Endodermal cell (in vitro differentiated cells): Measurements from ENCODE around the gene CACUL1. TPM values are rescaled to one million over a fixed set of nuclear protein-coding genes. Genes with fewer than 3 reads are reported as not detected.

Experiments
- DNase-seq: peaks from one replicate; pipeline ENCODE4 v3.0.0-alpha.2; 2017
- H3K27ac ChIP-seq: 2 replicates; pipeline ENCODE4 v1.5.1; 2013; ENCODE audit warnings: mild to moderate bottlenecking, low read depth, low read length, moderate library complexity
- H3K27me3 ChIP-seq: 2 replicates; pipeline ENCODE4 v1.6.1; 2013; ENCODE audit warnings: mild to moderate bottlenecking, low read length, moderate library complexity; ENCODE audit not compliant: insufficient read depth, control insufficient read depth, poor library complexity, severe bottlenecking
- H3K36me3 ChIP-seq: 2 replicates; pipeline ENCODE4 v1.7.0; 2013; ENCODE audit warnings: mild to moderate bottlenecking, low read length, moderate library complexity; ENCODE audit not compliant: control insufficient read depth, insufficient read depth
- H3K4me1 ChIP-seq: one replicate; pipeline ENCODE4 v1.7.0; 2013; ENCODE audit warnings: low read length; ENCODE audit not compliant: control insufficient read depth, insufficient read depth
- H3K4me3 ChIP-seq: 2 replicates; pipeline ENCODE4 v1.5.1; 2013; ENCODE audit warnings: mild to moderate bottlenecking, low read length, moderate library complexity
- H3K9ac ChIP-seq: 2 replicates; pipeline ENCODE4 v1.6.1; 2013; ENCODE audit warnings: mild to moderate bottlenecking, low read length, moderate library complexity; ENCODE audit not compliant: poor library complexity, severe bottlenecking; ENCODE audit errors: extremely low read depth
- H3K9me3 ChIP-seq: 2 replicates; pipeline ENCODE4 v1.6.1; 2013; ENCODE audit warnings: mild to moderate bottlenecking, low read length, moderate library complexity; ENCODE audit not compliant: control insufficient read depth
- H3K27ac Mint-ChIP-seq: 2 replicates; pipeline ENCODE4 v1.8.0; 2020; ENCODE audit warnings: mixed read lengths
- H3K27me3 Mint-ChIP-seq: 2 replicates; pipeline ENCODE4 v1.8.0; 2021; ENCODE audit warnings: mild to moderate bottlenecking, mixed read lengths; ENCODE audit not compliant: insufficient read depth
- H3K36me3 Mint-ChIP-seq: 2 replicates; pipeline ENCODE4 v1.8.0; 2020; ENCODE audit warnings: low read depth, mixed read lengths
- H3K4me1 Mint-ChIP-seq: 2 replicates; pipeline ENCODE4 v1.8.0; 2020; ENCODE audit warnings: mixed read lengths
- H3K4me3 Mint-ChIP-seq: 2 replicates; pipeline ENCODE4 v1.8.0; 2020; ENCODE audit warnings: mild to moderate bottlenecking, moderate library complexity, mixed read lengths
- H3K9me3 Mint-ChIP-seq: 2 replicates; pipeline ENCODE4 v1.8.0; 2020; ENCODE audit warnings: mild to moderate bottlenecking, mixed read lengths
- CTCF ChIP-seq: fragments of 200-600 bp; sonication (generic); conservative IDR thresholded peaks from 2 replicates; pipeline ENCODE4 v1.5.0; 2021; ENCODE audit warnings: antibody characterized with exemption, mild to moderate bottlenecking
- WGBS, 2 experiments: methylation state at CpG; one replicate each; pipeline versions ENCODE4 v1.1.5 to v1.1.7; 2013; ENCODE audit warnings: missing lambda C conversion rate in 2 of 2, mixed read lengths in 1 of 2; ENCODE audit not compliant: insufficient coverage in 1 of 2, insufficient read length in 1 of 2; 5-methylcytosine and 5-hydroxymethylcytosine counted together
- total RNA-seq, 2 donors: library from RNA; stranded (reverse); fragmentation: NEBNext Ultra II Directional in 1 of 2; extraction: Animal tissue kit (Norgen Biotek cat#: 25700) in 1 of 2; gene quantifications; 2 replicates in 1 of 2; 3 replicates in 1 of 2; pipeline ENCODE4 v1.2.1, GENCODE V29; 2021

CACUL1 gene
- total RNA-seq, 2 donors from 2014 or later = 37.5 to 38.9 TPM

GRCh38 chr10:118769898-118770600 is 15.3 kb upstream of the CACUL1 start:
- H3K9me3 ChIP-seq = no peaks in the 10 kb centered on the region
- Mint-ChIP-seq H3K4me1 (no peaks in the 10 kb centered on the region), H3K27me3 (peaks cover 8% of the 10 kb centered on the region), H3K9me3 (peaks cover 4% of the 10 kb centered on the region), H3K4me3 (no peak overlapping the region), H3K36me3 (no peaks in the 10 kb centered on the region), H3K27ac (no peak overlapping the region)
- DNase-seq = no peak
- TF ChIP-seq CTCF = no peak
- no peak overlapping the region for H3K9ac ChIP-seq
- H3K4me3 ChIP-seq = no peak overlapping the region
- H3K27me3 ChIP-seq = no peaks in the 10 kb centered on the region
- H3K36me3 ChIP-seq = no peaks in the 10 kb centered on the region
- H3K27ac ChIP-seq = no peak overlapping the region
- no peaks in the 10 kb centered on the region for H3K4me1 ChIP-seq
- 75 to 87% methylated on average over 4 to 9 of the region's 9 CpGs for WGBS, 2 experiments

- DNase-seq = no peak
- Histone ChIP-seq H3K9me3 (no peaks in the 10 kb centered on the region), H3K9ac (no peak overlapping the region), H3K27ac (no peak overlapping the region), H3K4me1 (no peaks in the 10 kb centered on the region), H3K27me3 (no peaks in the 10 kb centered on the region), H3K36me3 (no peaks in the 10 kb centered on the region), H3K4me3 (no peak overlapping the region)
- H3K4me3 Mint-ChIP-seq = no peak overlapping the region
- 94 to 96% methylated on average over 3 to 6 of the region's 6 CpGs for WGBS, 2 experiments
- peaks cover 5% of the 10 kb centered on the region for H3K4me1 Mint-ChIP-seq
- H3K27me3 Mint-ChIP-seq = peaks cover 6% of the 10 kb centered on the region
- H3K27ac Mint-ChIP-seq = no peak overlapping the region
- peaks cover 4% of the 10 kb centered on the region for H3K9me3 Mint-ChIP-seq
- TF ChIP-seq CTCF = no peak
- H3K36me3 Mint-ChIP-seq = no peaks in the 10 kb centered on the region
These were observed 13.5 kb upstream of the CACUL1 start for GRCh38 chr10:118768041-118768919.

GRCh38 chr10:118767297-118768040 is 12.7 kb upstream of the CACUL1 start:
- Histone ChIP-seq H3K4me1 (no peaks in the 10 kb centered on the region), H3K4me3 (no peak overlapping the region), H3K9ac (no peak overlapping the region), H3K9me3 (no peaks in the 10 kb centered on the region), H3K27me3 (no peaks in the 10 kb centered on the region), H3K36me3 (no peaks in the 10 kb centered on the region), H3K27ac (no peak overlapping the region)
- no peak for TF ChIP-seq CTCF
- Mint-ChIP-seq H3K4me3 (no peak overlapping the region), H3K9me3 (peaks cover 4% of the 10 kb centered on the region), H3K36me3 (no peaks in the 10 kb centered on the region), H3K27ac (no peak overlapping the region), H3K4me1 (peaks cover 5% of the 10 kb centered on the region), H3K27me3 (peaks cover 6% of the 10 kb centered on the region)
- DNase-seq = no peak
- WGBS, 2 experiments = 90 to 94% methylated on average over 3 to 6 of the region's 6 CpGs
